CD14-positive monocyte (primary cell): ENCODE results near the gene AFF3. TPM values are rescaled to one million over a fixed set of nuclear protein-coding genes. Genes with fewer than 3 reads are reported as not detected.

Experiments
- DNase-seq, 3 donors: peaks; one replicate each; pipeline ENCODE4 v3.0.0-alpha.2; 2011 to 2022
- H2AFZ ChIP-seq: 2 replicates; pipeline ENCODE4 v1.6.0; 2012; ENCODE audit warnings: mild to moderate bottlenecking, low read depth, low read length, inconsistent platforms; ENCODE audit not compliant: insufficient read depth, poor library complexity, severe bottlenecking
- H3K27ac ChIP-seq, 2 donors: 1 replicate in 1 of 2; 2 replicates in 1 of 2; pipeline ENCODE4 v1.5.1; 2012 to 2013; ENCODE audit warnings: low read length in 2 of 2, control low read depth in 1 of 2, inconsistent platforms in 1 of 2, low read depth in 1 of 2, mild to moderate bottlenecking in 1 of 2
- H3K27me3 ChIP-seq, 2 donors: one replicate each; pipeline versions ENCODE4 v1.6.0 to v1.6.1; 2011 to 2013; ENCODE audit warnings: low read length in 2 of 2; ENCODE audit not compliant: control insufficient read depth in 2 of 2, insufficient read depth in 2 of 2
- H3K36me3 ChIP-seq, 2 donors: replicated peaks in 1 of 2; 1 replicate in 1 of 2; 2 replicates in 1 of 2; pipeline versions ENCODE4 v1.5.1 to v1.6.1; 2012 to 2013; ENCODE audit warnings: low read length in 2 of 2, control low read depth in 1 of 2, inconsistent platforms in 1 of 2, mild to moderate bottlenecking in 1 of 2; ENCODE audit not compliant: insufficient read depth in 2 of 2, control insufficient read depth in 1 of 2
- H3K4me1 ChIP-seq, 2 donors: 1 replicate in 1 of 2; 2 replicates in 1 of 2; pipeline versions ENCODE4 v1.5.1 to v1.6.1; 2012 to 2013; ENCODE audit warnings: low read length in 2 of 2, control low read depth in 1 of 2, inconsistent platforms in 1 of 2, mild to moderate bottlenecking in 1 of 2, moderate library complexity in 1 of 2; ENCODE audit not compliant: insufficient read depth in 2 of 2, control insufficient read depth in 1 of 2
- H3K4me2 ChIP-seq: replicated peaks from 2 replicates; pipeline ENCODE3; 2012; ENCODE audit warnings: low read length, moderate library complexity, mild to moderate bottlenecking; ENCODE audit not compliant: poor library complexity, severe bottlenecking; ENCODE audit errors: extremely low read depth
- H3K4me3 ChIP-seq, 3 experiments: fragments of 200-600 bp in 1 of 3; sonication (generic) in 1 of 3; replicated peaks in 1 of 3; 1 replicate in 2 of 3; 2 replicates in 1 of 3; pipeline ENCODE4 v1.5.1; 2011 to 2013; ENCODE audit warnings: low read length in 3 of 3, mild to moderate bottlenecking in 3 of 3, control low read depth in 2 of 3, low read depth in 2 of 3, inconsistent platforms in 1 of 3, moderate library complexity in 1 of 3
- H3K79me2 ChIP-seq: 2 replicates; pipeline ENCODE4 v1.6.0; 2012; ENCODE audit warnings: mild to moderate bottlenecking, control low read depth, inconsistent platforms, low read length, moderate library complexity; ENCODE audit not compliant: insufficient read depth
- H3K9ac ChIP-seq: 2 replicates; pipeline ENCODE4 v1.6.0; 2017; ENCODE audit warnings: low read length, mild to moderate bottlenecking; ENCODE audit not compliant: insufficient read depth, poor library complexity, severe bottlenecking
- H3K9me3 ChIP-seq, 2 donors: replicated peaks in 1 of 2; 1 replicate in 1 of 2; 2 replicates in 1 of 2; pipeline versions ENCODE4 v1.5.1 to v1.6.1; 2012 to 2013; ENCODE audit warnings: low read length in 2 of 2, control low read depth in 1 of 2; ENCODE audit not compliant: control insufficient read depth in 1 of 2, insufficient read depth in 1 of 2
- H4K20me1 ChIP-seq: 2 replicates; pipeline ENCODE4 v1.6.0; 2012; ENCODE audit warnings: mild to moderate bottlenecking, low read length, control low read depth, moderate library complexity; ENCODE audit not compliant: insufficient read depth
- H3K27ac Mint-ChIP-seq, 7 donors: one replicate each; pipeline ENCODE4 v1.8.0; 2020; ENCODE audit warnings: mild to moderate bottlenecking in 7 of 7, mixed read lengths in 7 of 7, moderate library complexity in 6 of 7, inconsistent platforms in 2 of 7
- H3K27me3 Mint-ChIP-seq, 3 donors: one replicate each; pipeline ENCODE4 v1.8.0; 2021 to 2022; ENCODE audit warnings: low read depth in 3 of 3, mild to moderate bottlenecking in 3 of 3, mixed read lengths in 3 of 3, moderate library complexity in 3 of 3, inconsistent platforms in 1 of 3
- H3K36me3 Mint-ChIP-seq, 2 donors: one replicate each; pipeline ENCODE4 v1.8.0; 2020; ENCODE audit warnings: mixed read lengths in 2 of 2, inconsistent platforms in 1 of 2, mild to moderate bottlenecking in 1 of 2
- H3K4me1 Mint-ChIP-seq: one replicate; pipeline ENCODE4 v1.8.0; 2020; ENCODE audit warnings: mild to moderate bottlenecking, mixed read lengths
- H3K4me3 Mint-ChIP-seq, 2 donors: one replicate each; pipeline ENCODE4 v1.8.0; 2020; ENCODE audit warnings: mild to moderate bottlenecking in 2 of 2, mixed read lengths in 2 of 2, moderate library complexity in 1 of 2
- H3K9me3 Mint-ChIP-seq, 7 donors: one replicate each; pipeline ENCODE4 v1.8.0; 2020 to 2022; ENCODE audit warnings: mixed read lengths in 7 of 7, mild to moderate bottlenecking in 6 of 7, moderate library complexity in 6 of 7, inconsistent platforms in 2 of 7
- WGBS: methylation state at CpG from one replicate; pipeline ENCODE4 v1.1.5; 2013; ENCODE audit warnings: missing lambda C conversion rate; ENCODE audit not compliant: insufficient coverage; 5-methylcytosine and 5-hydroxymethylcytosine counted together
- intact Hi-C, 2 donors: fragments of 100-400 bp; cut with micrococcal nuclease; formaldehyde crosslinking; loops; one replicate each; pipeline versions ENCODE4 v1.15.0 to v1.15.1; 2023
- polyA plus RNA-seq, 3 donors: library from polyadenylated mRNA; depleted of rRNA in 1 of 3; unstranded in 2 of 3; stranded (reverse) in 1 of 3; fragments of 300-500 nt in 2 of 3; fragments of >200 nt in 1 of 3; fragmentation: Illumina TruSeq in 2 of 3; gene quantifications; 1 replicate in 2 of 3; 2 replicates in 1 of 3; pipeline ENCODE4 v1.2.3, GENCODE V29; 2012 to 2021
- TF ChIP-seq, protein P1 (sequence below): fragments of 200-600 bp; IDR thresholded peaks from one replicate; pipeline ENCODE4 v1.8.0; 2022; ENCODE audit warnings: antibody characterized with exemption, mild to moderate bottlenecking

AFF3 gene
- polyA plus RNA-seq, 3 donors, result 0.17 to 4.1 (median 0.49) TPM

DNA sequence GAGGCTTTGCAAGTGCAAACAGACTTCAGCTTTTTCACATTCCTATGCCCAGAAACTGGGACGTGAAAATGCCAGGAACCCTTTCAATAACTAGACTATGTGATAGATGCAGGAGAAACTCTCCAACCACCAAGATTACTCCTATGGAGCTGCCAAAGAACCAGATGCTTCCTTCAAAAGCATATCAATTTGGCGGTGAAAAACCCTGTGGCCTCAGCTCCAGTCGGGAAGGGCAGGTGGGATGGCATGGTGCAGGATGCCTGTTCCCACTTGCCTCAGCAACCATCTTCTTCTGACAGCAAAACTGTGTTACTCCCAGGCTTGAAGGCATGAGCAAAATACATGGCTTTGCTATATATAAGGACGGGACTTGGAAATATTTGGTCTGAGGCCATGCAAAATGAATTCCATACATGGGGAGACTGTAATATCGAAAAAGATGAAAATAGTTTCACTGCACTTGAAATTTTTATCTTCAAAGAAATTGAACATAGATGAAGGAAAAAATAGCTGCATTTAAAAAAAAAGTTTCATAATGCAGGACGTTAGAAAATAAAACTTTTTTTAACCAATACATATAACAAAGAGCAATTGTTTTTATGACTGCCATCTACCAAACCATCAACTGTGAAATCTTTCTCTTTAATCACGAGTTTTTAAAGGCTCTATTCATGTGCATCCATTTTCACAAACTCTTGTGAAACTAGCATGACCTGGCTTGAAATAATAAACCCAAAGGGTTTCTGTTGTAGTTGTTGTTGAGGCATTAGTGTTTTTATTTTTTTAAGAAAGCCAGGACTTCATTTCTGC, 99.1 kb downstream of the AFF3 start:
- TF ChIP-seq, protein P1, sequence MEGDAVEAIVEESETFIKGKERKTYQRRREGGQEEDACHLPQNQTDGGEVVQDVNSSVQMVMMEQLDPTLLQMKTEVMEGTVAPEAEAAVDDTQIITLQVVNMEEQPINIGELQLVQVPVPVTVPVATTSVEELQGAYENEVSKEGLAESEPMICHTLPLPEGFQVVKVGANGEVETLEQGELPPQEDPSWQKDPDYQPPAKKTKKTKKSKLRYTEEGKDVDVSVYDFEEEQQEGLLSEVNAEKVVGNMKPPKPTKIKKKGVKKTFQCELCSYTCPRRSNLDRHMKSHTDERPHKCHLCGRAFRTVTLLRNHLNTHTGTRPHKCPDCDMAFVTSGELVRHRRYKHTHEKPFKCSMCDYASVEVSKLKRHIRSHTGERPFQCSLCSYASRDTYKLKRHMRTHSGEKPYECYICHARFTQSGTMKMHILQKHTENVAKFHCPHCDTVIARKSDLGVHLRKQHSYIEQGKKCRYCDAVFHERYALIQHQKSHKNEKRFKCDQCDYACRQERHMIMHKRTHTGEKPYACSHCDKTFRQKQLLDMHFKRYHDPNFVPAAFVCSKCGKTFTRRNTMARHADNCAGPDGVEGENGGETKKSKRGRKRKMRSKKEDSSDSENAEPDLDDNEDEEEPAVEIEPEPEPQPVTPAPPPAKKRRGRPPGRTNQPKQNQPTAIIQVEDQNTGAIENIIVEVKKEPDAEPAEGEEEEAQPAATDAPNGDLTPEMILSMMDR, result no peak
- Histone ChIP-seq H4K20me1 (no peaks in the 10 kb centered on the region), H3K27ac (no peak overlapping the region), H3K79me2 (no peaks in the 10 kb centered on the region), H3K36me3 (no peaks in the 10 kb centered on the region), H3K27me3 (no peaks in the 10 kb centered on the region), H3K4me2 (no peak overlapping the region), H3K9me3 (no peaks in the 10 kb centered on the region), H3K9ac (no peak overlapping the region), H3K4me3 (no peak overlapping the region), H3K4me1 (peaks cover 27 to 29% of the 10 kb centered on the region in 2 donors), H2AFZ (no peak overlapping the region)
- Mint-ChIP-seq H3K27me3 (peaks cover 0 to 1% (median 0%) of the 10 kb centered on the region in 3 donors), H3K9me3 (peaks cover 0 to 2% (median 0%) of the 10 kb centered on the region in 7 donors), H3K36me3 (peaks cover 2 to 5% of the 10 kb centered on the region in 2 donors), H3K4me3 (no peak overlapping the region), H3K27ac (peak overlapping the region in 2 of 7 donors; percentile 4 to 15), H3K4me1 (peaks cover 36% of the 10 kb centered on the region)
- no peak for DNase-seq
- intact Hi-C loops, result no loop called here
- 90% methylated on average over 2 of the region's 7 CpGs for WGBS

DNA sequence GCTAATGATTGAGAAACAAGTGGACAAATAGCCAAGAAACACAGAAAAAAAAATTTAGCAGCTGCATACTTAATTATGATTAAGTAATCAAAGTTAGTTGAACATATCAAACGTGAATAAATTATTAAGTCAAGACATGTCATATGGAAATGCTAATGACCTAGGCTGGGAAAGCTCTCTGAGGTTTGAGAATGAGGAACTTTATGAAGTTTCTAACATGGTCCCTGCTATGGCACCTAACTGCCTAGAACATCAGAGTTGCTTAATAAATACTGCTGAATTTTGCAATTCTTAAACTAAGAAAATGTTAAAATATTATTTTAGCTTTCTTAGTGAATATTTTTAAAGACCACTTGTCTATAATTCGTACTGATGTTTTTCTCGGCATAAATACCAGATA, 99.8 kb downstream of the AFF3 start:
- Histone ChIP-seq H2AFZ (no peak overlapping the region), H4K20me1 (no peaks in the 10 kb centered on the region), H3K27me3 (no peaks in the 10 kb centered on the region), H3K9me3 (no peaks in the 10 kb centered on the region), H3K9ac (no peak overlapping the region), H3K27ac (no peak overlapping the region), H3K36me3 (no peaks in the 10 kb centered on the region), H3K4me3 (peak overlapping the region in 1 of 3 experiments; percentile 6), H3K4me1 (peaks cover 27 to 29% of the 10 kb centered on the region in 2 donors), H3K4me2 (no peak overlapping the region), H3K79me2 (no peaks in the 10 kb centered on the region)
- H3K4me3 Mint-ChIP-seq, result no peak overlapping the region
- H3K36me3 Mint-ChIP-seq, result peaks cover 2 to 5% of the 10 kb centered on the region in 2 donors
- H3K27ac Mint-ChIP-seq, result peak overlapping the region in 3 of 7 donors; percentile 4 to 54 (median 36)
- peak; percentile 31 to 55 (median 36) for DNase-seq
- peaks cover 0 to 1% (median 0%) of the 10 kb centered on the region in 3 donors for H3K27me3 Mint-ChIP-seq
- peaks cover 36% of the 10 kb centered on the region for H3K4me1 Mint-ChIP-seq
- TF ChIP-seq, protein P1, result no peak
- intact Hi-C loops, result no loop called here
- peaks cover 0 to 4% (median 0%) of the 10 kb centered on the region in 7 donors for H3K9me3 Mint-ChIP-seq
- WGBS, result no CpG with 5 or more reads among the region's 3 CpGs
